ENCODE data around the gene SUPT20H. TPM values are rescaled to one million over a fixed set of nuclear protein-coding genes. Genes with fewer than 3 reads are reported as not detected.

The SUPT20H gene
- total and polyA plus RNA-seq, 2 donors from 2014 or later: 20.7 to 61.6 TPM

- Histone ChIP-seq H3K27ac (ENCODE audit: low read depth in 2 of 2, low read length in 2 of 2) (no peak overlapping the region), H3K9ac (ENCODE audit: low read length in 3 of 3) (no peak overlapping the region), H3K4me3 (ENCODE audit: low read length in 3 of 3) (no peak overlapping the region), H3K9me3 (ENCODE audit: control insufficient read depth in 2 of 3, insufficient read depth in 1 of 3, low read length in 3 of 3) (no peaks in the 10 kb centered on the region), H3K4me1 (ENCODE audit: control insufficient read depth in 2 of 3, insufficient read depth in 2 of 3, low read depth in 1 of 3, low read length in 3 of 3) (no peaks in the 10 kb centered on the region), H3K27me3 (ENCODE audit: control insufficient read depth, insufficient read depth, low read length) (no peaks in the 10 kb centered on the region), H3K36me3 (ENCODE audit: control insufficient read depth in 2 of 3, insufficient read depth in 3 of 3, low read length in 3 of 3) (no peaks in the 10 kb centered on the region)
- DNase-seq (no peak), FAIRE-seq (no peak)
- TF ChIP-seq, protein P1, sequence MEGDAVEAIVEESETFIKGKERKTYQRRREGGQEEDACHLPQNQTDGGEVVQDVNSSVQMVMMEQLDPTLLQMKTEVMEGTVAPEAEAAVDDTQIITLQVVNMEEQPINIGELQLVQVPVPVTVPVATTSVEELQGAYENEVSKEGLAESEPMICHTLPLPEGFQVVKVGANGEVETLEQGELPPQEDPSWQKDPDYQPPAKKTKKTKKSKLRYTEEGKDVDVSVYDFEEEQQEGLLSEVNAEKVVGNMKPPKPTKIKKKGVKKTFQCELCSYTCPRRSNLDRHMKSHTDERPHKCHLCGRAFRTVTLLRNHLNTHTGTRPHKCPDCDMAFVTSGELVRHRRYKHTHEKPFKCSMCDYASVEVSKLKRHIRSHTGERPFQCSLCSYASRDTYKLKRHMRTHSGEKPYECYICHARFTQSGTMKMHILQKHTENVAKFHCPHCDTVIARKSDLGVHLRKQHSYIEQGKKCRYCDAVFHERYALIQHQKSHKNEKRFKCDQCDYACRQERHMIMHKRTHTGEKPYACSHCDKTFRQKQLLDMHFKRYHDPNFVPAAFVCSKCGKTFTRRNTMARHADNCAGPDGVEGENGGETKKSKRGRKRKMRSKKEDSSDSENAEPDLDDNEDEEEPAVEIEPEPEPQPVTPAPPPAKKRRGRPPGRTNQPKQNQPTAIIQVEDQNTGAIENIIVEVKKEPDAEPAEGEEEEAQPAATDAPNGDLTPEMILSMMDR (IDR thresholded peaks at IDR 0.05; ENCODE audit: borderline replicate concordance, extremely low read depth, insufficient read depth): no peak
- intact Hi-C loops (cut with DNase I): loop anchor here (5.0 kb wide), 1 partner anchor 495 kb away; no protein-coding TSS in a partner anchor
Measured at GRCh38 chr13:37107456-37107855, 48.0 kb upstream of the SUPT20H start.

DNA sequence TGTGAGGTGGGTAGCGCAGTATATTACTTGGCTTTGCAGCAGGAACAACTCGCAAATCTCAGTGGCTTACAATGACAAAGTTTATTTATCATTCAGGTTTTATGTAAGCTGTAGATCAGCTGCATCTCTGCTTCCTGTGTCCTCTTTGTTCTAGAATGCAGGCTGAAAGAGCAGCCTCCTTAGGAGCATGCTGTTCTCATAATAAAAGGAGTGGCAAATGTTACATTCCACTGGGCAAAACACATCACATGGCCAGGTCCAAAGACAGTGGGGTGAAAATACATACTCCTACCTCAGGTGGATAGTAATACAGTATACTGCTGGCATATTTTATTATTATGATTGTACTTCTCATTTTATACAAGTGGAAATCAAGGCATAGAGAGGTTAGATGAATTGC is 47.2 kb upstream of the SUPT20H start:
- Histone ChIP-seq H3K9ac (ENCODE audit: low read length in 3 of 3) (no peak overlapping the region), H3K27ac (ENCODE audit: low read depth in 2 of 2, low read length in 2 of 2) (no peak overlapping the region), H3K36me3 (ENCODE audit: control insufficient read depth in 2 of 3, insufficient read depth in 3 of 3, low read length in 3 of 3) (no peaks in the 10 kb centered on the region), H3K9me3 (ENCODE audit: control insufficient read depth in 2 of 3, insufficient read depth in 1 of 3, low read length in 3 of 3) (no peaks in the 10 kb centered on the region), H3K4me1 (ENCODE audit: control insufficient read depth in 2 of 3, insufficient read depth in 2 of 3, low read depth in 1 of 3, low read length in 3 of 3) (no peaks in the 10 kb centered on the region), H3K27me3 (ENCODE audit: control insufficient read depth, insufficient read depth, low read length) (no peaks in the 10 kb centered on the region), H3K4me3 (ENCODE audit: low read length in 3 of 3) (no peak overlapping the region)
- TF ChIP-seq, protein P1 (IDR thresholded peaks at IDR 0.05; ENCODE audit: borderline replicate concordance, extremely low read depth, insufficient read depth): no peak
- intact Hi-C loops (cut with DNase I): loop anchor here (5.0 kb wide), 1 partner anchor 496 kb away; no protein-coding TSS in a partner anchor
- no peak for FAIRE-seq
- peak in 2 of 5 donors; percentile 27 to 37 for DNase-seq

- TF ChIP-seq, protein P1 (IDR thresholded peaks at IDR 0.05; ENCODE audit: borderline replicate concordance, extremely low read depth, insufficient read depth): no peak
- DNase-seq (peak in 1 of 5 donors; percentile 36), FAIRE-seq (no peak)
- no peak within 1 kb of the TSS for H3K4me3 ChIP-seq (ENCODE audit: low read length in 3 of 3)
- H3K36me3 ChIP-seq (ENCODE audit: control insufficient read depth in 2 of 3, insufficient read depth in 3 of 3, low read length in 3 of 3): no peaks in the 10 kb centered on the region
- no peak within 1 kb of the TSS for H3K27ac ChIP-seq (ENCODE audit: low read depth in 2 of 2, low read length in 2 of 2)
- no peak within 1 kb of the TSS for H3K9ac ChIP-seq (ENCODE audit: low read length in 3 of 3)
- intact Hi-C loops (cut with DNase I): loop anchor here (5.0 kb wide), 1 partner anchor 497 kb away; no protein-coding TSS in a partner anchor
- no peaks in the 10 kb centered on the region for H3K9me3 ChIP-seq (ENCODE audit: control insufficient read depth in 2 of 3, insufficient read depth in 1 of 3, low read length in 3 of 3)
- no peaks in the 10 kb centered on the region for H3K4me1 ChIP-seq (ENCODE audit: control insufficient read depth in 2 of 3, insufficient read depth in 2 of 3, low read depth in 1 of 3, low read length in 3 of 3)
- H3K27me3 ChIP-seq (ENCODE audit: control insufficient read depth, insufficient read depth, low read length): no peaks in the 10 kb centered on the region
Measured at GRCh38 chr13:37105251-37105714, 45.8 kb upstream of the SUPT20H start, which contains the start of gene CSNK1A1L. TSS of gene CSNK1A1L (minus strand) at chr13:37105664. CDS start at chr13:37105256, 408 bp downstream.

- H3K27me3 ChIP-seq (ENCODE audit: control insufficient read depth, insufficient read depth, low read length): no peaks in the 10 kb centered on the region
- TF ChIP-seq, protein P1 (IDR thresholded peaks at IDR 0.05; ENCODE audit: borderline replicate concordance, extremely low read depth, insufficient read depth): no peak
- DNase-seq (no peak), FAIRE-seq (no peak)
- H3K27ac ChIP-seq (ENCODE audit: low read depth in 2 of 2, low read length in 2 of 2): no peak overlapping the region
- intact Hi-C loops (cut with DNase I): no loop called here
- H3K9ac ChIP-seq (ENCODE audit: low read length in 3 of 3): no peak overlapping the region
- no peaks in the 10 kb centered on the region for H3K9me3 ChIP-seq (ENCODE audit: control insufficient read depth in 2 of 3, insufficient read depth in 1 of 3, low read length in 3 of 3)
- H3K4me3 ChIP-seq (ENCODE audit: low read length in 3 of 3): no peak overlapping the region
- no peaks in the 10 kb centered on the region for H3K4me1 ChIP-seq (ENCODE audit: control insufficient read depth in 2 of 3, insufficient read depth in 2 of 3, low read depth in 1 of 3, low read length in 3 of 3)
- H3K36me3 ChIP-seq (ENCODE audit: control insufficient read depth in 2 of 3, insufficient read depth in 3 of 3, low read length in 3 of 3): no peaks in the 10 kb centered on the region
Measured at GRCh38 chr13:37102896-37103295, 43.4 kb upstream of the SUPT20H start.
